Measurements from ENCODE around the gene TLX3. TPM values are rescaled to one million over a fixed set of nuclear protein-coding genes. Genes with fewer than 3 reads are reported as not detected.

Gene TLX3
- total and polyA plus RNA-seq, 2 of the 8 experiments (the other 6 are each of a cell fraction or from before 2014, with no cell fraction given) = not detected

DNA sequence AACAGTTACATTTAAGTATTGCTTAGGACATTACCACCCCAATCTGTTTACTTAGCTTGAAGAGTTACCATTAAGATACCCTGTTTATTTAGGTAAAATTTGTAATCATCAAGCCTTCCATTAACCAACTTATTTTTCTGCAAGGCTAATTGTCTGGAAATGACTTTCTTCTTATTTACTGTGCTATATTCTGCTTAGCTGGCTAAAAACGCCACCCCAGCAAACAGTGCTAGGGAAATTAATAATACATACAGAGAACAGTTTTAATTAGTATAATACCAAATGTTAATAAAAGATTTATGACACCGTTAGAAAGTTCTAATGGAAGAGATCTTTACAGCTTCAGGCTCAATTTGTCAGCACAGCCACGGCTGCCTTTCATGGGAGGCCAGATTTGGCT, 14.0 kb downstream of the TLX3 start (continued):
- TF ChIP-seq, protein P1, sequence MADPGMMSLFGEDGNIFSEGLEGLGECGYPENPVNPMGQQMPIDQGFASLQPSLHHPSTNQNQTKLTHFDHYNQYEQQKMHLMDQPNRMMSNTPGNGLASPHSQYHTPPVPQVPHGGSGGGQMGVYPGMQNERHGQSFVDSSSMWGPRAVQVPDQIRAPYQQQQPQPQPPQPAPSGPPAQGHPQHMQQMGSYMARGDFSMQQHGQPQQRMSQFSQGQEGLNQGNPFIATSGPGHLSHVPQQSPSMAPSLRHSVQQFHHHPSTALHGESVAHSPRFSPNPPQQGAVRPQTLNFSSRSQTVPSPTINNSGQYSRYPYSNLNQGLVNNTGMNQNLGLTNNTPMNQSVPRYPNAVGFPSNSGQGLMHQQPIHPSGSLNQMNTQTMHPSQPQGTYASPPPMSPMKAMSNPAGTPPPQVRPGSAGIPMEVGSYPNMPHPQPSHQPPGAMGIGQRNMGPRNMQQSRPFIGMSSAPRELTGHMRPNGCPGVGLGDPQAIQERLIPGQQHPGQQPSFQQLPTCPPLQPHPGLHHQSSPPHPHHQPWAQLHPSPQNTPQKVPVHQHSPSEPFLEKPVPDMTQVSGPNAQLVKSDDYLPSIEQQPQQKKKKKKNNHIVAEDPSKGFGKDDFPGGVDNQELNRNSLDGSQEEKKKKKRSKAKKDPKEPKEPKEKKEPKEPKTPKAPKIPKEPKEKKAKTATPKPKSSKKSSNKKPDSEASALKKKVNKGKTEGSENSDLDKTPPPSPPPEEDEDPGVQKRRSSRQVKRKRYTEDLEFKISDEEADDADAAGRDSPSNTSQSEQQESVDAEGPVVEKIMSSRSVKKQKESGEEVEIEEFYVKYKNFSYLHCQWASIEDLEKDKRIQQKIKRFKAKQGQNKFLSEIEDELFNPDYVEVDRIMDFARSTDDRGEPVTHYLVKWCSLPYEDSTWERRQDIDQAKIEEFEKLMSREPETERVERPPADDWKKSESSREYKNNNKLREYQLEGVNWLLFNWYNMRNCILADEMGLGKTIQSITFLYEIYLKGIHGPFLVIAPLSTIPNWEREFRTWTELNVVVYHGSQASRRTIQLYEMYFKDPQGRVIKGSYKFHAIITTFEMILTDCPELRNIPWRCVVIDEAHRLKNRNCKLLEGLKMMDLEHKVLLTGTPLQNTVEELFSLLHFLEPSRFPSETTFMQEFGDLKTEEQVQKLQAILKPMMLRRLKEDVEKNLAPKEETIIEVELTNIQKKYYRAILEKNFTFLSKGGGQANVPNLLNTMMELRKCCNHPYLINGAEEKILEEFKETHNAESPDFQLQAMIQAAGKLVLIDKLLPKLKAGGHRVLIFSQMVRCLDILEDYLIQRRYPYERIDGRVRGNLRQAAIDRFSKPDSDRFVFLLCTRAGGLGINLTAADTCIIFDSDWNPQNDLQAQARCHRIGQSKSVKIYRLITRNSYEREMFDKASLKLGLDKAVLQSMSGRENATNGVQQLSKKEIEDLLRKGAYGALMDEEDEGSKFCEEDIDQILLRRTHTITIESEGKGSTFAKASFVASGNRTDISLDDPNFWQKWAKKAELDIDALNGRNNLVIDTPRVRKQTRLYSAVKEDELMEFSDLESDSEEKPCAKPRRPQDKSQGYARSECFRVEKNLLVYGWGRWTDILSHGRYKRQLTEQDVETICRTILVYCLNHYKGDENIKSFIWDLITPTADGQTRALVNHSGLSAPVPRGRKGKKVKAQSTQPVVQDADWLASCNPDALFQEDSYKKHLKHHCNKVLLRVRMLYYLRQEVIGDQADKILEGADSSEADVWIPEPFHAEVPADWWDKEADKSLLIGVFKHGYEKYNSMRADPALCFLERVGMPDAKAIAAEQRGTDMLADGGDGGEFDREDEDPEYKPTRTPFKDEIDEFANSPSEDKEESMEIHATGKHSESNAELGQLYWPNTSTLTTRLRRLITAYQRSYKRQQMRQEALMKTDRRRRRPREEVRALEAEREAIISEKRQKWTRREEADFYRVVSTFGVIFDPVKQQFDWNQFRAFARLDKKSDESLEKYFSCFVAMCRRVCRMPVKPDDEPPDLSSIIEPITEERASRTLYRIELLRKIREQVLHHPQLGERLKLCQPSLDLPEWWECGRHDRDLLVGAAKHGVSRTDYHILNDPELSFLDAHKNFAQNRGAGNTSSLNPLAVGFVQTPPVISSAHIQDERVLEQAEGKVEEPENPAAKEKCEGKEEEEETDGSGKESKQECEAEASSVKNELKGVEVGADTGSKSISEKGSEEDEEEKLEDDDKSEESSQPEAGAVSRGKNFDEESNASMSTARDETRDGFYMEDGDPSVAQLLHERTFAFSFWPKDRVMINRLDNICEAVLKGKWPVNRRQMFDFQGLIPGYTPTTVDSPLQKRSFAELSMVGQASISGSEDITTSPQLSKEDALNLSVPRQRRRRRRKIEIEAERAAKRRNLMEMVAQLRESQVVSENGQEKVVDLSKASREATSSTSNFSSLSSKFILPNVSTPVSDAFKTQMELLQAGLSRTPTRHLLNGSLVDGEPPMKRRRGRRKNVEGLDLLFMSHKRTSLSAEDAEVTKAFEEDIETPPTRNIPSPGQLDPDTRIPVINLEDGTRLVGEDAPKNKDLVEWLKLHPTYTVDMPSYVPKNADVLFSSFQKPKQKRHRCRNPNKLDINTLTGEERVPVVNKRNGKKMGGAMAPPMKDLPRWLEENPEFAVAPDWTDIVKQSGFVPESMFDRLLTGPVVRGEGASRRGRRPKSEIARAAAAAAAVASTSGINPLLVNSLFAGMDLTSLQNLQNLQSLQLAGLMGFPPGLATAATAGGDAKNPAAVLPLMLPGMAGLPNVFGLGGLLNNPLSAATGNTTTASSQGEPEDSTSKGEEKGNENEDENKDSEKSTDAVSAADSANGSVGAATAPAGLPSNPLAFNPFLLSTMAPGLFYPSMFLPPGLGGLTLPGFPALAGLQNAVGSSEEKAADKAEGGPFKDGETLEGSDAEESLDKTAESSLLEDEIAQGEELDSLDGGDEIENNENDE (IDR thresholded peaks at IDR 0.05; ENCODE audit: insufficient replicate concordance, low read length) = no peak
- TF ChIP-seq JUN (IDR thresholded peaks at IDR 0.05; ENCODE audit: low read depth, low read length) (no peak), MAFK (IDR thresholded peaks at IDR 0.05; ENCODE audit: low read depth, low read length) (peak; percentile 45; the same call in 1 of the 2 replicates)

All from H1 (cell line).